Mesenteric fat pad (tissue), 1 donor: Measurements from ENCODE around the gene HRH1. TPM values are rescaled to one million over a fixed set of nuclear protein-coding genes. Genes with fewer than 3 reads are reported as not detected.

Experiments used
- DNase-seq: peaks from one replicate; pipeline ENCODE4 v3.0.0-alpha.2; 2020; ENCODE audit warnings: low spot score
- total RNA-seq: library from RNA; stranded (reverse); fragmentation: NEBNext Ultra II Directional; extraction: Animal tissue kit (Norgen Biotek cat#: 25700); gene quantifications from one replicate; pipeline ENCODE4 v1.2.1, GENCODE V29; 2021
- donor health status: DM: yes; HTN: yes; CAD: no.

HRH1 gene
- total RNA-seq, 1 donor from 2014 or later: 3.8 TPM

- DNase-seq: no peak
Measured at GRCh38 chr3:11140030-11140712, 14.1 kb upstream of the HRH1 start.

DNA sequence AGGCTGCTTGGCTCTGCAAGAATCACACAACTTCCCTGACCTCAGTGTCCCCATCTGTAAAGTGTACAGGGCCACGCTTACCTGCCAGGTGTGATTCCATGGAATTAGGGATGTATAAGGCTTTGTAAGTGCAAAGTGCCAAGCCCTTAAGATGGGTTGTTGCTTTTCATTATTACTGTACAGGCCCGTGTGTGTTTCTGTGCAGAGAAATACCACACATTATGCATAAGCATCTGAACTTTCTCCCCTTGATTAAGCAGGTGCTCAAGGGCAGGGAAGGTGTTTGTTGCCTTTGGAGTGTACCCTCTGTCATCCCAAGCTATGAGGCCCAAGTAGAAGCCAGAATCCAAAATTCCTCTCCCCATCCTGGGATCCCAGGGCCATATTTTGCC is 13.6 kb upstream of the HRH1 start:
- no peak for DNase-seq

GRCh38 chr3:11143476-11143875 is 10.8 kb upstream of the HRH1 start:
- peak; percentile 8 for DNase-seq

- peak; percentile 62 for DNase-seq
Measured at GRCh38 chr3:11144996-11145395, 9.3 kb upstream of the HRH1 start.

- DNase-seq: no peak
Measured at GRCh38 chr3:11145888-11146287, 8.4 kb upstream of the HRH1 start.

DNA sequence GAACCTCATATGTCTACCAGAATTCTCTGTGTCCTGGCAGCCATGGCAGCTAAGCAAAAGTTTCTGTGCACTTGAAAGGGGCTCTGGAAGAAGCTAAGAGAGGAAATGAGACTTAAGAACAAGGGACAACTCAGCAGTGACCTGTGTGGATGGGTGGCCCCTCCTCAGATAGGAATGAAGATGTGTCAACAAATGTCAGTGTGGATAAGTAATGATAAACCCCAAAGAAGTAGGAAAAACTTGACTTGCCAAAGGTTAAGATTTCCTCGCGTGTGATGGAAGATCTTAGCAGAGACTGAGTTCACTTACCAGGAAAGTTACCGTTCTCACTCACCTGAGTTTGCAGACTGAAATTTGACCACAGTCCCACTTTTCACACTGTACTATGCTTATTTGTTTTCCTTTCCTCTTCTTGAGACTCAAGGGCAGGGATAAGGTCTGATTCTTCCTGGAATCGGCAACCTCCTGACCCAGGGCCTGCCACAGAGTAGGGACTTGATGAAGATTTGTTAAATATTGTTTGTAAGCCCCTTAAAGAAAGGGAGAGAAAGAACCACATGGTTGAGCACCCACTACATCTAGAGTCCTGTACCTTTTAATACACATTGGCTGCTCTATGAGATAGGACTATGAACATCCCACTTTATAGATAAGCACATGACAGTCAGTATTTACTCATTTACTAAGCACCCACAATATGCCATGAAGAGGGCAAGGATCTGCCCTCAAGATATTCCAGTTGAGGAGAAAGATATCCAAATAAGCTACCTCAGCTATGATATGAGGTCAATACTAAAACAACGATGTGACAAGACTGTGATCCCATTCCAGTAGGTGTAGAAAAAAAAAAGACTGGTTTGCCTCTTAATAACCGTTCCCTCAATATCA is 7.3 kb upstream of the HRH1 start:
- DNase-seq: peak; percentile 9

GRCh38 chr3:11150256-11150655 is 4.0 kb upstream of the HRH1 start:
- peak; percentile 87 for DNase-seq

DNA sequence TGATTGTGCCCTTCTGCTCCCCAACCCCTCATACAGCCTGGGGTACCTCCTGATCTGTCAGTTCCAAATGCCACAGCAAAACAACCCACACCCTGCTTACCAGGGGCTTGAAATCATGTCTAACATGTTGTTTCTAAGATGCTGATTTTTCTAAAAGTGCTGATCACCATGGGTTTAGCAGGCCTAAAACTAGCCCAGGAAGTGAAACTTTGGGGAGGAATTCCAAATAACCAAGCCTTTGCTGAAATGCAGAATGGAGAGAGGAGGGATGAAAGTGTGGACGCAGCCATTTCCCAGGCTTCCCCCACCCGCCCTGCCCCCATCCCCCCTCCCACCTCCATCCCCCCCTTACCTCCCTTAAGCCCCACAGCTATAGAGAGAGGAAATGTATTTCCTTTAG is 2.0 kb upstream of the HRH1 start:
- DNase-seq: no peak

DNA sequence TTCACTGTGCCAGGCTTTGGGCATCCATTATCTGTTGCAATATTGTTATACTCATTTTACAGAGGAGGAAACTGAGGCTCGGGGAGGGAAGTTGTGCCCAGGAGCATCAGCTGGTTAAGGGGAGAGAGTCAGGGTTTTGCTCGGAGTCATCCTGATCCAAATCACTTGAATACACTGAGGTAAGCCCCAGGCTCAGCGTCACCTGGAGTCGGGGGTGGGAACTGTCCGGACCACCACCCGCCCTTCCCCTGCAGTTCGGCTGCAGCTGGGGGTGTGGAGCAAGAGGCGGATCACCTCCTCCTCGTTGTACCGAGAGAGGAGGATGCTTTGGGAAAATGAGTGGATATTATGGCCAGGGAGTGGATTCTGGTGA is 646 bp downstream of the HRH1 start:
- DNase-seq: peak; percentile 57

DNA sequence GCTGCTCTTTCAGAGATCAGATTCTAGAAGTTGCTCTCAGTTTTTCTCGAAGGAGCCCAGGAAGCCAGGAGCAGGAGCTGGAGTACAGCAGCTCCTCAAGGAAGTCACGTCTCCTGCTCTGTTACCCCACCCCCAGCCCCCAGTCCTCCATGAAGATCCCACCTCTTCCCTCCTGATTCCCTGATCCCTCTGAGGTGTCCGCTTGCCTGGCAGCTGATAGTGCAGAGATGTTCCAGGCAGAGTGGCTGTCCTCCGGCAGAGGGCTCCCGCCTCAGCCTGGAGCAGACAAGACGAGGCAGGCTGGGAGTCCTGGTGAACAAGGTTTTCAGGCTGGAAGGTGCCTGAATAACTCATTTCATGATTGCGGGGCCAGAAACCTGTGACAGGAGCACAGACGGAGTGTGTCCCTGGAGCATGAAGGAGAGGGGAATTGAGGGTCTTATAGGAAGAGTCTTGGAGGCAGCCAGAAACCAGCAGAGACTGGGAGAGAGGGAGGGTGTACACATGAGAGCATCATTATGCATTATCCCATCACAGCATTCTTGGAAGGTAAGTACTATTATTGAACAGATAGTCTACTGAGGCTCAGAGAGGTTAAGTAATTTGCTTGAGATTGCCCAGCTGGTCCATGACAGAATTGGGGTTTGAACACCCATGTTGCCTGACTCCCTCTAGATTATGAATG is 1.2 kb downstream of the HRH1 start:
- DNase-seq: peak; percentile 89

DNA sequence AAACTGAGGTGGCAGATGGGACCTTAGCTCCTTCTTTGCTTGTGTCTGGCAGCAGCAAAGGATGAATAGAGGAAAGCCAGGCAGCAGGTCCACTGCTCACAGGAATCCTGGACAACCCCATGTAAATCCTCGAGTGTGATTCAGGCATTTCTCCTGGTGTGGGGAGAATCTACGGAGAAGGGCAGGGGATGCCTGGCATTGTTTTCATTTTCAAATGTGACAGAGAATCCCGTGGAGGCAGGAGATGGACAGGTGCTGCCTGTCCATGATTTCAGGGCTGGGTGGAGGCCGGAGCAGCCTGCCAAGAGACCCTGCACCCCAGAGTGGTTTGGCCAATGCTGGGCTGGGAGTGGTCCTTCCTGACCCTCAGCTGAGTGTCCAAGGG is 1.7 kb downstream of the HRH1 start:
- peak; percentile 81 for DNase-seq

GRCh38 chr3:11157421-11157820 is 3.1 kb downstream of the HRH1 start:
- peak; percentile 37 for DNase-seq

DNA sequence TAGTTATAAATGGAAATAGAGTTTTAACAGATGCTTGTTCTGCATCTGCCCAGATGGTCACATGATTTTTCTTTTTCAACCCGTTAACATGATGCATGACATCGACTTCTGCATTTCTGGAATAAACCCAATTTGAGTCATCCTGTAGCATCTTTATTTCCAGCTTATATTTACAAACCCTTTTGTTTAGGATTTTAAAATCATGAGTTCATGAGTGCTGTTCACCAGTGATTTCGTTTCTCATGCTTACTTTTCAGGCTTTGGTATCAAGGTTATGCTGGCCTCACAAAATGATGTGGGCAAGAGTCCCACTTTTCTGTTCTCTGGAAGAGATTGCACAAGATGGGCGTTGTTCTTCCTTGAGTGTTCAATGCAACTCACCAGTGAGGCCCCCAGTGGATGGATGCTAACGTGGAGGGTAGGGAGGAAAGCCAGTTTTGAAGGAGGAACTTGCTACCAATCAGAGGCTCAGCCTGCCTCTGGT is 5.2 kb downstream of the HRH1 start:
- DNase-seq: no peak

GRCh38 chr3:11161666-11162065 is 7.4 kb downstream of the HRH1 start:
- no peak for DNase-seq

DNA sequence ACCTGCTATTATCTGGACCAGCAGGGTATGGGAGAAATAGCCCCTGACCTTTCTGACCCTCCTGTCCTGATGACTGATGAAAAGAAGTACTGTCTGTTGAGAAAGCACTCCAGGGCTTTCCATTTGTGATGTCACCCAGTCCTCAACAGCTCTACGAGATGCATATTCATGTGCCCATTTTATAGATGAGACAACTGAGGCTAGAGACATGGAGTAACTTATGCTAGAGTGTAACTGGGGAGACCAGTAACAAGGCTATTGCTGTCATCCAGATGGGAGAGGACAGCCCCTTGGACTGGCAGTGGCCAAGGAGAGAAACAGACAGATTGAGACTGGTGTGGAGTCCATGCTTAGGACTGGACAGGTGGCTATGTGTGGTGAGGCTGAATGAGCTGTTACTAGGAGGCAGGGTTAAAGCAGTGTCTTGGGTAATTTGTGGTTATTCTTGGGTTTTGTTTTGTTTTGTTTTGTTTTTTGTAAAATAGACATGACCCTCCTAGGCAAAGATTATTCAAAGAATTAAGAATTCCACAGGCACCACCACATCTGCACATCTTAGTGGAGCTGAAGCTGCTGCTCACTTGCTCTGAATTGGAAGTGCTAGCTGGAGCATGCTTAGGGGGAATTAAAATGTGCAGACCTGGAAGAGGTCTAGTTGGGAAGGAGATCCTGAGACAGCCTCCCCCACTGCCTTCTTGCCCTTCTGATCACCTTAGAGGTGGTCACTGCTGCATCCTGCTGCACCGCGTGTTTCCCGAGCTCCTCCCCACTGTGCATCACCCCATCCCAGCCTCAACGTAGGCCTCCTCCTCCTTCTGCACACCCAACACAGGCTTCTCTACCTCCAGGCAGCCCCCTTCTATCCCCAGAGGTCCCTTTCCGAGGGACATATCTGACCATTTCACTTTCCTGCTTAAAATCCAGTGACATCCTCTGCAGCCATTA is 8.4 kb downstream of the HRH1 start:
- DNase-seq: peak; percentile 53

DNA sequence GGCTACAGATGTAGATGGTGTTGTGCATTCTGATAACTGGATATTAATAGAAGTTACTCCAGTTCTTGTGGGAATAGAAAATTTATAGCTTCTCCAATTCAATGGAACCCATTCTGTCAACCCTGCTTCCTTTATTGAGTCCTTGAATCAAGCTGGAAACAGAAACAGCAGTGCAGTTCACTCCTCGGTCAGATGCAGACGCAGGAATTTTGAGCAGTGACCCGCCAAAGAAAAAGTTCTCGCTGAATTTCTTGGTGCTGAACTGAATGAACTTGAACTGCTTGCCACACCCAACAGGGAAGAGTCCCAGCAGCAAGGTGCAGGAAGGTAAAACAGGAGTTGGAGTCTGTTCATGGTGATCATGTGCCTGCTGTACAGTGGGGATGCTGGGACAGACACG is 10.3 kb downstream of the HRH1 start:
- DNase-seq: peak; percentile 30

DNA sequence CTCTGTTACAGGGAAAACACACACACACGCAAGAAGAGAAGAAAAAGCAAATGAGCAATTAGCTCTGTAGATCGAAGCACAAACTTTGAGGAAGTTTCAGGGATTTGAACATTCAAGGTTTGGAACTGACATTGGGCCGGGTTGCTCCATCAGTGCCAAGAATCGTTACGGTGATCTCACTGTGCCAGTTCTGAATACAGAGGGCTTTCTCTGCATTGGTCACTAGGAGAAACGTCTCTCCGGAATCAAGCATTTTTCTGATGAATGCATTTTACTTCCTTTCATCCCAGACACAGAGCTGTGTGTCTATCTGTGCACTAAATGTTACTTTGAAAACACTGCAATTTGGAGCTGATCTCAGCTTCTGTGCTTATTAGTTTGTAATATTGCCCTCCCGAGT is 11.2 kb downstream of the HRH1 start:
- peak; percentile 2 for DNase-seq

DNA sequence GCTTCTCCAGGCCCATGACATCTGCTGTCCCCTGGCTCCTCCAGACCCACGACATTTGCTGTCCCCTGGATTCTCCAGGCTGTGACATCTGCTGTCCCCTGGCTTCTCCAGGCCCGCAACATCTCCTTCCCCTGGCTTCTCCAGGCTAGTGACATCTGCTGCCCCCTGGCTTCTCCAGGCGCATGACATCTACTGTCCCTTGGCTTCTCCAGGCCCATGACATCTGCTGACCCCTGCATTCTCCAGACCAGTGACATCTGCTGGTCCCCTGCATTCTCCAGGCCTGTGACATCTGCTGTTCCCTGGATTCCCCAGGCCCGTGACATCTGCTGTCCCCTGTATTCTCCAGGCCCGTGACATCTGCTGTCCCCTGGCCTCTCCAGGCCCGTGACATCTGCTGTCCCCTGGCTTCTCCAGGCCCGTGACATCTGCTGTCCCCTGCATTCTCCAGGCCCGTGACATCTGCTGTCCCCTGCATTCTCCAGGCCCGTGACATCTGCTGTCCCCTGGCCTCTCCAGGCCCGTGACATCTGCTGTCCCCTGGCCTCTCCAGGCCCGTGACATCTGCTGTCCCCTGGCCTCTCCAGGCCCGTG is 12.6 kb downstream of the HRH1 start:
- peak; percentile 5 for DNase-seq

DNA sequence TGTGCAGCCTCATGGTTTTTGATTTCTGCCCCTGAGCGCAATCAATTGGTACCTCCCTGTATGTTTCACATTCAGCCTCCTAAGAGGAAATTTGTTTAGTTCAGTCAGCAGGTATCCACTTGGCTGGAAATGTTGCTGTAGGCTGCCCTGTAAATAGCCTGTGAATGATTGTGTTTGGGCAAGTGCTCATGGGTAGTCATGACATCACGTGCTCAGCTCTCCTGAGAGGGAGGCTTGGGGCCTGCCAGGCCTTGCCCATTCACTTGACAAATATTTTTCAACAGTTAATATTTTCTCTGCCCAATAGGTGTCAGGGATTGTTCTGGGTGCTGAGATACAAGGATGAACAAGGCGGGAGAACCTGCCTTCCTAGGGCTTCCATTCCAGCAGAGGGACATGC is 13.3 kb downstream of the HRH1 start:
- DNase-seq: peak; percentile 35

GRCh38 chr3:11168406-11168805 is 14.1 kb downstream of the HRH1 start:
- DNase-seq: peak; percentile 65
